Stimulated activated CD4-positive, alpha-beta T cell treated with anti-CD3 and anti-CD28 coated beads, Interleukin-4, amount 100 ng/mL, for 24 hours (primary cell): Measurements from ENCODE around the gene ADAMTS3.

Source experiments
- DNase-seq: peaks from one replicate; pipeline ENCODE4 v3.0.0-alpha.2; 2020

Gene ADAMTS3

GRCh38 chr4:72568959-72569718 is at the start of gene ADAMTS3:
TSS of gene ADAMTS3 (minus strand) at chr4:72569221. CDS start at chr4:72568762, 459 bp downstream.
- no peak for DNase-seq

GRCh38 chr4:72613959-72614358 is 44.9 kb upstream of the ADAMTS3 start:
- DNase-seq: no peak

GRCh38 chr4:72606751-72607150 is 37.7 kb upstream of the ADAMTS3 start:
- DNase-seq: no peak

GRCh38 chr4:72604324-72604723 is 35.3 kb upstream of the ADAMTS3 start:
- no peak for DNase-seq

- no peak for DNase-seq
Measured at GRCh38 chr4:72602396-72603376, 33.7 kb upstream of the ADAMTS3 start.

GRCh38 chr4:72591547-72592454 is 22.8 kb upstream of the ADAMTS3 start:
- no peak for DNase-seq

GRCh38 chr4:72587334-72587733 is 18.3 kb upstream of the ADAMTS3 start:
- DNase-seq: no peak

GRCh38 chr4:72582853-72583252 is 13.8 kb upstream of the ADAMTS3 start:
- no peak for DNase-seq

- DNase-seq: no peak
Measured at GRCh38 chr4:72577211-72577610, 8.2 kb upstream of the ADAMTS3 start.

- no peak for DNase-seq
Measured at GRCh38 chr4:72571337-72571736, 2.3 kb upstream of the ADAMTS3 start.

GRCh38 chr4:72569719-72570235 is 756 bp upstream of the ADAMTS3 start:
- no peak for DNase-seq

- DNase-seq: peak; percentile 6
Measured at GRCh38 chr4:72567821-72568675, 973 bp downstream of the ADAMTS3 start.

- no peak for DNase-seq
Measured at GRCh38 chr4:72567036-72567435, 2.0 kb downstream of the ADAMTS3 start.

- DNase-seq: no peak
Measured at GRCh38 chr4:72566464-72566972, 2.5 kb downstream of the ADAMTS3 start.

- no peak for DNase-seq
Measured at GRCh38 chr4:72564789-72565188, 4.2 kb downstream of the ADAMTS3 start.

- DNase-seq: no peak
Measured at GRCh38 chr4:72564184-72564583, 4.8 kb downstream of the ADAMTS3 start.

GRCh38 chr4:72558655-72559054 is 10.4 kb downstream of the ADAMTS3 start:
- no peak for DNase-seq

GRCh38 chr4:72557021-72557420 is 12.0 kb downstream of the ADAMTS3 start:
- DNase-seq: no peak

GRCh38 chr4:72555377-72555831 is 13.6 kb downstream of the ADAMTS3 start:
- no peak for DNase-seq

- DNase-seq: no peak
Measured at GRCh38 chr4:72553540-72554337, 15.3 kb downstream of the ADAMTS3 start.
